A549 treated with RU486 at 1 μM for 4 hours (cell line): Measurements from ENCODE around the gene FOS. TPM values are rescaled to one million over a fixed set of nuclear protein-coding genes. Genes with fewer than 3 reads are reported as not detected.

Experiments used
- total RNA-seq: library from RNA; stranded (reverse); fragments of 200-300 nt; extraction: Qiagen RNA extraction; gene quantifications from 5 replicates; pipeline ENCODE4 v1.2.3, GENCODE V29; 2022; ENCODE audit warnings: low read depth

Gene FOS
- 7.3 to 10.0 TPM (median 8.4 TPM) in 5 replicates for total RNA-seq

GRCh38 chr14:75278422-75279152 lies at the start of gene FOS:
Gene FOS (plus strand): TSS chr14:75278828. CDS start chr14:75278983, 155 bp downstream.

Other genes with a start within 250 kb of the FOS start
- 16.8 to 19.2 TPM (median 17.5 TPM) in 5 replicates for gene MLH3, start 227.4 kb upstream of the FOS start, total RNA-seq
- gene ACYP1, start 214.8 kb upstream of the FOS start, total RNA-seq: 18.6 to 25.8 TPM (median 23.5 TPM) in 5 replicates
- gene ZC2HC1C, start 209.2 kb upstream of the FOS start, total RNA-seq: 3.0 to 4.3 TPM (median 3.3 TPM) in 5 replicates
- gene NEK9, start 151.8 kb upstream of the FOS start, total RNA-seq: 23.4 to 37.1 TPM (median 30.2 TPM) in 5 replicates
- gene TMED10, start 102.2 kb upstream of the FOS start, total RNA-seq: 253 to 294 TPM (median 266 TPM) in 5 replicates
- 17.2 to 28.4 TPM (median 27.7 TPM) in 5 replicates for gene JDP2, start 149.2 kb downstream of the FOS start, total RNA-seq
- 0.22 TPM in 1 of 5 replicates, not detected in the others for gene BATF, start 243.6 kb downstream of the FOS start, total RNA-seq